NT2/D1 (cell line): ENCODE data around the gene FAM3D.

Experiments used
- SUZ12 ChIP-seq: IDR thresholded peaks from 2 replicates; pipeline ENCODE4 v1.6.1; 2011; ENCODE audit not compliant: insufficient read length, insufficient read depth; ENCODE audit errors: extremely low read depth
- YY1 ChIP-seq: IDR thresholded peaks from 2 replicates; pipeline ENCODE4 v1.6.1; 2011; ENCODE audit not compliant: insufficient read length, insufficient read depth
- ZNF274 ChIP-seq: IDR thresholded peaks from 2 replicates; pipeline ENCODE4 v1.6.1; 2011; ENCODE audit warnings: mild to moderate bottlenecking, low read depth, low read length

DNA sequence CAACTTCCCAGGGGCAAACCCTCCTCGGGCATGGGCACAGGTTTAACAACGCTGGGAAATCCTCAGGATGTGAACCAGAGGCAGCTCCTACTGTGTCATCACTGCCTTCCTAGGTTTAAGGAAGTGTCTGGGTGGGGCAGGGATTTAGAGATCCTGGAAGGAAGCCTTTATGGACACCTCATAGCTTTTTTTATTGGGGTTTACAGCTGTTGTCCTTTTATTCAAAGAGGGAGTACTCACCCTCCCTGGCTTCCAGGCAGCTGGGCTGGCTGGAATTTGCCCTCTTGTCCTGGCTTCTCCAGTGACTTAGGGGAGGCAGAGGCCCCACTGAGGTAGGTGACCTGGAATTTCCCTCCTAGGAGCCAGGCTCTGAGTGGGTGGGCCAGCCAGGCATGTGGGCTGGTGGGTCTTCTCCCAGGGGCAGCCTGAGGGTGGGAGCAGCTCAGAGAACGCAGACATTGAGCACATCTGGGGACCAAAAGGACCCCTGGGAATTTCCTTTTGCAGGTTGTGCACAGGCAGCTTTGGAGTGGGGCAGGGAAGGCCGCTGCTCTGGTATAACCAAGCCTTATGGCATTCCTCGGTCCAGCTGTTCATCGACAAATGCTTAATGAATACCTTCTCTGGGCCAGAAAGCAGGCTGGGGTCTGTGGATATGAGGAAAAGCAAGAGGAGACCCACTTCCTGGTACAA is 13.5 kb upstream of the FAM3D start:
- TF ChIP-seq YY1: no peak
- no peak for TF ChIP-seq SUZ12
- no peak for TF ChIP-seq ZNF274
